Heart right ventricle (tissue), 16 donors: ENCODE results near the gene OTOGL. TPM values are rescaled to one million over a fixed set of nuclear protein-coding genes. Genes with fewer than 3 reads are reported as not detected.

Experiments
- ATAC-seq, 8 donors: fragments of 200-7000 bp; cut with Tn5 transposase; one replicate each; pipeline ENCODE4 v1.9.1; 2020; ENCODE audit warnings: mild to moderate bottlenecking in 8 of 8, moderate library complexity in 8 of 8, moderate number of reproducible peaks in 1 of 8
- DNase-seq, 2 donors: peaks; one replicate each; pipeline ENCODE4 v3.0.0-alpha.2; 2020
- H3K27ac ChIP-seq, 10 donors: fragments of 200-600 bp; sonication (generic) in 2 of 10; one replicate each; pipeline versions ENCODE4 v1.5.0 to v1.8.0; 2020 to 2022; ENCODE audit warnings: mild to moderate bottlenecking in 3 of 10
- H3K27me3 ChIP-seq, 7 donors: fragments of 200-600 bp; one replicate each; pipeline ENCODE4 v1.8.0; 2021 to 2022; ENCODE audit warnings: mild to moderate bottlenecking in 2 of 7
- H3K36me3 ChIP-seq, 9 donors: fragments of 200-600 bp; sonication (generic) in 1 of 9; one replicate each; pipeline versions ENCODE4 v1.5.0 to v1.8.0; 2020 to 2022; ENCODE audit warnings: mild to moderate bottlenecking in 2 of 9
- H3K4me1 ChIP-seq, 9 donors: fragments of 200-600 bp; sonication (generic) in 1 of 9; one replicate each; pipeline versions ENCODE4 v1.5.0 to v1.8.0; 2020 to 2022; ENCODE audit warnings: mild to moderate bottlenecking in 4 of 9
- H3K4me3 ChIP-seq, 10 donors: fragments of 200-600 bp; sonication (generic) in 2 of 10; one replicate each; pipeline versions ENCODE4 v1.5.0 to v1.8.0; 2020 to 2022; ENCODE audit warnings: mild to moderate bottlenecking in 7 of 10, moderate library complexity in 2 of 10
- H3K9me3 ChIP-seq, 11 donors: fragments of 200-600 bp in 10 of 11; sonication (generic) in 2 of 11; one replicate each; pipeline versions ENCODE4 v1.5.0 to v1.8.0; 2013 to 2022; ENCODE audit warnings: mild to moderate bottlenecking in 2 of 11, control low read depth in 1 of 11, moderate library complexity in 1 of 11
- WGBS, 2 donors: extraction: QIAGEN DNeasy Blood & Tissue Kit; methylation state at CpG; one replicate each; pipeline ENCODE4 v1.1.7; 2013; ENCODE audit warnings: inconsistent platforms in 1 of 2; 5-methylcytosine and 5-hydroxymethylcytosine counted together
- intact Hi-C, 10 donors: fragments of 100-400 bp; cut with DNase I; formaldehyde crosslinking; loops; one replicate each; pipeline versions ENCODE4 v1.11.1 to v1.14.2; 2022
- polyA plus RNA-seq, 2 donors: library from polyadenylated mRNA; stranded (reverse); fragments of 200-250 nt; gene quantifications; one replicate each; pipeline ENCODE4 v1.2.3, GENCODE V29; 2013
- total RNA-seq, 10 donors: library from RNA; stranded (reverse); fragmentation: NEBNext Ultra II Directional in 3 of 10; extraction: Animal tissue kit (Norgen Biotek cat#: 25700) in 3 of 10; gene quantifications; one replicate each; pipeline versions ENCODE4 v1.2.1 to v1.2.4, GENCODE V29; 2021 to 2023
- TF ChIP-seq, protein P1 (sequence below), 9 donors: fragments of 200-600 bp; sonication (generic) in 2 of 9; IDR thresholded peaks; one replicate each; pipeline versions ENCODE4 v1.5.0 to v1.8.0; 2021 to 2022; ENCODE audit warnings: antibody characterized with exemption in 9 of 9, mild to moderate bottlenecking in 5 of 9, moderate library complexity in 1 of 9
- donor health status: Arrhythmogenic right ventricular cardiomyopathy.
- donor health status: ischemic (EF 13 %, LVEDD 7.1; RV severe dilation, severe dysfunction).
- donor health status: healthy with polysubstance abuse.
- donor health status: DM: no; HTN: yes; CAD: no.
- donor health status: DM: no; HTN: no; CAD: no.
- donor health status: ischemic (EF 25% LVEDD 6.9; RV normal size, moderate dysfunction).
- donor health status: ischemic (EF 25% LVEDD 5.7; RV mildly dilated, moderate dysfunction).
- donor health status: healthy.
- donor health status: DM: yes; HTN: yes; CAD: no.
- donor health status: Ischemic cardiomyopathy.
- donor health status: ischemic (EF 35%, LVEDD 5.7; RV mildly dilated, moderate dysfunction).
- donor health status: nonischemic (EF 11% LVEDD 7.7; RV severe dilation, severe dysfunction).
- donor health status: DM: yes; HTN: yes; CAD: no.
- donor health status: PGD.
- donor health status: ischemic (EF 29% LVEDD 5.4; RV normal size, mild dysfunction).
- donor health status: nonischemic (EF 23%, LVEDD 6.1; RV moderate dilation, normal function).

The OTOGL gene
- total and polyA plus RNA-seq, 12 donors: 0.04 to 1.4 (median 0.24) TPM

DNA sequence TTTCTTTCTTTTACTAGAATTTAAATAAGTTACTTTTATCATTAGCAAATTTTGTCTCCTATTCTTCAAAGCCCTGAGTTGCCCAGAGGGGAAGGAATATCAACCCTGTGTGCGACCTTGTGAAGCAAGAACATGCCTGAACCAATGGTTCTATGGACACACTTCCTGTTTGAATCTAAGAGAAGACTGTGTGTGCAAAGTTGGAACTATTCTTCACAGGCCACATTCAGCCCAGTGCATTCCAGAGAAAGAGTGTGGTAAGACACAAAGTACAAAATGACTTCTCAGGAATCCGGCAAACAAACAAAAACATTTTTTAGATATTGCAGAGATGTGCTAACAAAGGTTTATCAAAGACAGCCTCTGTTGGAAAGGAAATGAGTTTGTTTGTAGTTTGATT lies 253.9 kb downstream of the OTOGL start:
- TF ChIP-seq, protein P1, sequence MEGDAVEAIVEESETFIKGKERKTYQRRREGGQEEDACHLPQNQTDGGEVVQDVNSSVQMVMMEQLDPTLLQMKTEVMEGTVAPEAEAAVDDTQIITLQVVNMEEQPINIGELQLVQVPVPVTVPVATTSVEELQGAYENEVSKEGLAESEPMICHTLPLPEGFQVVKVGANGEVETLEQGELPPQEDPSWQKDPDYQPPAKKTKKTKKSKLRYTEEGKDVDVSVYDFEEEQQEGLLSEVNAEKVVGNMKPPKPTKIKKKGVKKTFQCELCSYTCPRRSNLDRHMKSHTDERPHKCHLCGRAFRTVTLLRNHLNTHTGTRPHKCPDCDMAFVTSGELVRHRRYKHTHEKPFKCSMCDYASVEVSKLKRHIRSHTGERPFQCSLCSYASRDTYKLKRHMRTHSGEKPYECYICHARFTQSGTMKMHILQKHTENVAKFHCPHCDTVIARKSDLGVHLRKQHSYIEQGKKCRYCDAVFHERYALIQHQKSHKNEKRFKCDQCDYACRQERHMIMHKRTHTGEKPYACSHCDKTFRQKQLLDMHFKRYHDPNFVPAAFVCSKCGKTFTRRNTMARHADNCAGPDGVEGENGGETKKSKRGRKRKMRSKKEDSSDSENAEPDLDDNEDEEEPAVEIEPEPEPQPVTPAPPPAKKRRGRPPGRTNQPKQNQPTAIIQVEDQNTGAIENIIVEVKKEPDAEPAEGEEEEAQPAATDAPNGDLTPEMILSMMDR (IDR thresholded peaks at IDR 0.05): no peak
- H3K4me3 ChIP-seq: no peak overlapping the region
- WGBS, 2 donors: 88 to 95% methylated on average over 2 of the region's 2 CpGs
- ATAC-seq (no peak), DNase-seq (no peak)
- intact Hi-C loops: no loop called here
- no peak overlapping the region for H3K27ac ChIP-seq
- H3K27me3 ChIP-seq: no peaks in the 10 kb centered on the region
- no peaks in the 10 kb centered on the region for H3K36me3 ChIP-seq
- H3K9me3 ChIP-seq: no peaks in the 10 kb centered on the region
- H3K4me1 ChIP-seq: no peaks in the 10 kb centered on the region

DNA sequence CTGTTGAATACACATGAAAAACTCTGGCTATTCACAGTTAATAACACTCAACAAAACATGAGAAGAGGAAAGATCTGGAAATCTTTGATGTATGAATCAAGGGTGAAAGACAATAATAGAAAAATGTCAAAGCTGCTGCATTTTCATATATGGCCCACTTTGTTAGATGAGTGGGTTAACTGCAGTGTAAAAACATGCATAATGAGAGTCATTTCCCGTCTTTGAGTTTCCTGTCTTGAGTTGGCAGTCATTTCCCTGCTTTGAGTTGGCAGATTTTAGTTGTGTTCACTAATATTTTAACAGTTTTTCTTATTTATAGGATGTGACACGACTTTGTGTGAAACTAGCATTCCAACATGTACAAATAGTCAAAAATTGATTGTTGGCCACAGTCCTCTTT lies 256.8 kb downstream of the OTOGL start:
- H3K4me1 ChIP-seq: no peaks in the 10 kb centered on the region
- H3K9me3 ChIP-seq: no peaks in the 10 kb centered on the region
- H3K36me3 ChIP-seq: no peaks in the 10 kb centered on the region
- no peak overlapping the region for H3K4me3 ChIP-seq
- 38 to 48% methylated on average over 2 of the region's 2 CpGs for WGBS, 2 donors
- no peak overlapping the region for H3K27ac ChIP-seq
- intact Hi-C loops: no loop called here
- TF ChIP-seq, protein P1 (IDR thresholded peaks at IDR 0.05): no peak
- ATAC-seq (no peak), DNase-seq (no peak)
- no peaks in the 10 kb centered on the region for H3K27me3 ChIP-seq

DNA sequence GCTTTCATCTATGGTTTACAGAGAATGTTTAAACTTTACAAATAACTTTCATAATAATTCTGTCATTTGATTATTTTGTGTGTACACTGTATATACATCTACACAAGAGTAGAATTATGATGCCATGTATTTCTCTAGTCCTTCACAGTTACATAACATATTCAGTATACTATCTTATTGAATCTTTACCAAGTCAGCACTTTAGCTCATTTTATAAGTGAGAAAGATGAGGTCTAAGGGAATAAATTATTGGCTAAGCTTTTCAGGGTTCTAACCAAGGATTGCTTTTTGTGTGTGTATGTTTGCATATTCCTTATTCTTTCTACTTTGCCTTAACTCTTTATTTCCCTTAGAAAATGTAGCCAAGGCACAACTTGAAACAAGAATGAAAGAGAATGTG lies 260.4 kb downstream of the OTOGL start:
- H3K27ac ChIP-seq: no peak overlapping the region
- no peaks in the 10 kb centered on the region for H3K36me3 ChIP-seq
- no peaks in the 10 kb centered on the region for H3K27me3 ChIP-seq
- peaks cover 0 to 30% (median 0%) of the 10 kb centered on the region in 11 donors for H3K9me3 ChIP-seq
- intact Hi-C loops: no loop called here
- DNase-seq: no peak
- H3K4me3 ChIP-seq: no peak overlapping the region
- ATAC-seq: no peak
- TF ChIP-seq, protein P1 (IDR thresholded peaks at IDR 0.05): no peak
- no peaks in the 10 kb centered on the region for H3K4me1 ChIP-seq

DNA sequence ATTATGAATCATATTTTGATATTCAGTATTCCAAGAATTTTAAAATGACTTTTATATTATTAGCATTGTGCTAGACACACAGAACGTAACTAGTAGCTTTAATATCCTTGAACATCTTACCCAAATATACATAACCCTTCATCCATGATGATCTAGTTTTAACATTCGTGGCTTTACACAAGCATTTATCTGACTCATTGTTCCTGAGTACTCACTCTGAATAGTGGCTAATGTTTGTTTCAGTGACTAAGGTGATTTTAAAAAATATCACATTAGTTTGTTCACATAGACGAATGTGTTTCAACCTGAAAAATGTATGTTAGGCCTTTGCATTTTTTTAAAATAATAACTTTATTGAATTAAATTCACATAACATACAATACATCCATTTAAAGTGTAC lies 264.7 kb downstream of the OTOGL start:
- 84 to 91% methylated on average over 3 of the region's 3 CpGs for WGBS, 2 donors
- Histone ChIP-seq H3K27me3 (no peaks in the 10 kb centered on the region), H3K9me3 (peaks cover 0 to 30% (median 0%) of the 10 kb centered on the region in 11 donors), H3K36me3 (no peaks in the 10 kb centered on the region), H3K4me3 (no peak overlapping the region), H3K27ac (no peak overlapping the region), H3K4me1 (no peaks in the 10 kb centered on the region)
- DNase-seq (no peak), ATAC-seq (no peak)
- TF ChIP-seq, protein P1 (IDR thresholded peaks at IDR 0.05): no peak
- intact Hi-C loops: no loop called here

DNA sequence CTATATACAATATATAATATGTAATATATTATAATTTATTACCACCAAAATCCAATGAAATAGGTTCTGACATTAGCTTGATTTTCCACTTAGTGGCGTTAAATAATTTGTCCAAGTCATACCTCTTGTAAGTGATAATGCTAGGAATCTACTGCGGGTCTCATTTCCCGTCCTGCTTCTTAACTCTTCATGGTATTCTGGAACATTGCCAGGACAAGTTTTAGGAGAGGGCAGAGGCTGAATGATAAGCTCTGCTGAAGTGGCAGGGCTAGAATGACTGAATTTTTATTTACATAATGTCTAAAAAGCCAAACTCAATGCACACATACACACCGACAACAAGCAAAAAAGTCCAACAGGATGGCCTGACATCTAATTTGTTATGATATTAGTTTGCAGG lies 274.3 kb downstream of the OTOGL start:
- intact Hi-C loops: no loop called here
- ATAC-seq: no peak
- 45 to 48% methylated on average over 4 of the region's 4 CpGs for WGBS, 2 donors

More for the DNA sequence above, 274.3 kb downstream of the OTOGL start:
- H3K27me3 ChIP-seq: no peaks in the 10 kb centered on the region
- no peak for DNase-seq
- H3K4me1 ChIP-seq: no peaks in the 10 kb centered on the region
- H3K27ac ChIP-seq: no peak overlapping the region
- H3K9me3 ChIP-seq: no peaks in the 10 kb centered on the region
- TF ChIP-seq, protein P1 (IDR thresholded peaks at IDR 0.05): no peak
- H3K36me3 ChIP-seq: no peaks in the 10 kb centered on the region
- no peak overlapping the region for H3K4me3 ChIP-seq
